Measurements from ENCODE around the gene CCDC9B.

- TF ChIP-seq CTCF (conservative IDR thresholded peaks at IDR 0.05; ENCODE audit: low read depth, low read length) = no peak
- TF ChIP-seq EZH2 (IDR thresholded peaks at IDR 0.05; ENCODE audit: low read length, unreplicated experiment) = no peak
Observed at GRCh38 chr15:40334541-40334940, 6.2 kb downstream of the CCDC9B start.
